ENCODE data around the gene FAM219A. TPM values are rescaled to one million over a fixed set of nuclear protein-coding genes. Genes with fewer than 3 reads are reported as not detected.
A peak's percentile ranks its signal among the peaks of the same experiment; 100 is the strongest.

Gene FAM219A, protein sequence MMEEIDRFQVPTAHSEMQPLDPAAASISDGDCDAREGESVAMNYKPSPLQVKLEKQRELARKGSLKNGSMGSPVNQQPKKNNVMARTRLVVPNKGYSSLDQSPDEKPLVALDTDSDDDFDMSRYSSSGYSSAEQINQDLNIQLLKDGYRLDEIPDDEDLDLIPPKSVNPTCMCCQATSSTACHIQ
- 10 to 100 TPM; 12.3 to 14.6 (median 13.4) TPM for total RNA-seq
- 1 to 10 TPM in 1 of 2 donors, under 1 TPM in 1; 0.67 to 1.3 TPM for polyA plus RNA-seq
- 14.1 reads per million, percentile 43 among the genes with 10 or more reads in this experiment for total RNA-seq

DNA sequence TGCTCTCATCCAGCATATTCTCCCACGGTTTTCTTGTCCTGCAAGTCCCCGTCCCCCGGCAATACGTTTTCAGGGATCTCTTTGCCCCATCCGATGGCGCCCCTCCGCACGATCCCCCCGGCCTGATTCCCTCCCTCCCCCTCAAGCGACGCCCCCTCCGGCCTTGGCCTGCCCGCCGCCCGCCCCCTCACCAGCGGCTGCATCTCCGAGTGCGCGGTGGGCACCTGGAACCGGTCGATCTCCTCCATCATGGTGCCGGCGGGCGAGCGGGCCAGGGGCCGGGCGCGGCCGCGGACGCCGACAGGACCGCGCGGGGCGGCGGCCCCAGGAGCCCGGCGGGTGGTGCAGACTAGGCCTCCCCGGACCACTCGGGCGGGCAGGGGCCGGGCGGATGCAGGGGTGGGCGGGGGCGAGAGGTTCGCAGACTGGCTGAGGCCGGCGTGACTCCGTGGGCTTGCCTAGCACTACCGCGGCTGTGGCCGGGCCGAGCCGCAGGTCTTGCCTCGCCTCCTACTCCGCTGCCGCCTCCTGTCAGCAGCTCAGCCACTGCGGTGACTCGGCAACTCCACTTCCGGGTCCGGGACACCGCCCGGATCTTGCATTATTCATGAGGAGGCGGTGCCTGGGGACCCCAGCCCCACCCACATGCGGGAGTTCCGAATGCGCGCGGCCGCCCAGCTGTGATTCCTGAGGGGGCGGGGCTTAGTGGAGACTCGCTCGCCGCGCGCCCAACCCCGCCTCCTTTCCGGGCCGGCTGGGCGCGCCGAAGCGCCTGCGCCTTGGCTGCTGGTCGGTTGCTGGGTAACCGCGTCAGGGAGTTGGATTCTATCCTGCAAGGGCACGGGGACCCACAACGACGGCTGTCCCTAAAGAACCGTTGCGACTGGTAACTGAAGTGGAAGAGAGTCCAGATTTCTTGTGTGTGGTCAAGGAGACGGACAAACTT, at the start of gene FAM219A, which contains the start of gene DNAI1:
Gene FAM219A (minus strand): TSS at position 558 of the 946 bp plus-strand sequence. CDS start 307 bp downstream, at position 251.
Gene DNAI1 (plus strand): TSS at position 793 of the 946 bp plus-strand sequence. CDS start 201 bp downstream, outside the sequence.
- Histone ChIP-seq H3K9me3 (ENCODE audit: control insufficient read depth in 2 of 3, low read length in 3 of 3) (no peaks in the 10 kb centered on the region), H3K27me3 (ENCODE audit: control insufficient read depth in 2 of 2, insufficient read depth in 2 of 2, low read length in 2 of 2) (no peaks in the 10 kb centered on the region), H3K4me1 (ENCODE audit: control insufficient read depth in 2 of 2, insufficient read depth in 2 of 2, low read length in 2 of 2) (peaks cover 13 to 16% of the 10 kb centered on the region in 2 donors), H3K4me3 (ENCODE audit: low read length) (peak within 1 kb of the TSS; percentile 68), H3K36me3 (ENCODE audit: control insufficient read depth in 2 of 3, insufficient read depth in 3 of 3, low read length in 3 of 3) (no peaks in the 10 kb centered on the region), H3K27ac (ENCODE audit: low read depth, low read length) (peak within 1 kb of the TSS; percentile 41)
- Mint-ChIP-seq H3K9me3 (peaks cover 0 to 1% (median 0%) of the 10 kb centered on the region in 11 donors), H3K36me3 (no peaks in the 10 kb centered on the region), H3K27ac (peak within 1 kb of the TSS; percentile 57 to 93 (median 82)), H3K27me3 (peaks cover 0 to 23% (median 6%) of the 10 kb centered on the region in 5 donors), H3K4me3 (peak within 1 kb of the TSS; percentile 86 to 93 (median 92)), H3K4me1 (peaks cover 28 to 46% (median 38%) of the 10 kb centered on the region in 7 donors)
- intact Hi-C loops (cut with micrococcal nuclease) = loop anchor here (1.0 to 10.0 kb wide), 19 partner anchors 21 to 1906 kb away; partner anchors contain the start of genes KIF24 (in 2 of the 2), NUDT2 (in 2 of the 2), RPP25L (in 2 of the 2) and SIGMAR1 (in 2 of the 2)
- ChIA-PET POLR2A (interaction anchor here (0.6 to 0.9 kb wide), 2 partner anchors 78 to 154 kb away, joined by 3 read pairs; no protein-coding TSS in a partner anchor), CTCF (no interaction called here)
- peak; percentile 97 to 100 (median 99) for DNase-seq
- peak; percentile 98 for ATAC-seq

DNA sequence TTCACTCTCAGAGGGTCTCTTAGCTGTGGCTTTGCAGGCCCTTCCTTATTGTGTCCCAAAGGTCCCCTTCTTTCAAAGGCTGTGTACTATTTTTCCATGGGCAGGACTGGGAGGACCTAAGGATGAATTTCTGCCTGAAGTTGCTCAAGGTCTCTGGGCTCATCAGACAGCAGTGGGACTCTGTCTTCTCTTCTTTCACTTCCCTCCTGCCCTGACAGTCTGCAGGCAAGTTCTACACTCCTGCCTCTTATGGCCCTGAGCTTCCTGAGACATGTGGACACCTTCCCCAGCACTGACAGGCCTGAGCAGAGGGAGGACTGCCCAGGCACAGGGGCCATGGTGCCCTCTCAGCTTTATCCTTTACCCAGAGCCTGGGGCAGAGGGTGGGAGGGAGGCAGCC, 49.6 kb upstream of the FAM219A start:
- H3K4me1 Mint-ChIP-seq = peaks cover 0 to 5% (median 0%) of the 10 kb centered on the region in 7 donors
- Histone ChIP-seq H3K36me3 (ENCODE audit: control insufficient read depth in 2 of 3, insufficient read depth in 3 of 3, low read length in 3 of 3) (no peaks in the 10 kb centered on the region), H3K27me3 (ENCODE audit: control insufficient read depth in 2 of 2, insufficient read depth in 2 of 2, low read length in 2 of 2) (no peaks in the 10 kb centered on the region), H3K4me1 (ENCODE audit: control insufficient read depth in 2 of 2, insufficient read depth in 2 of 2, low read length in 2 of 2) (no peaks in the 10 kb centered on the region), H3K27ac (ENCODE audit: low read depth, low read length) (no peak overlapping the region), H3K9me3 (ENCODE audit: control insufficient read depth in 2 of 3, low read length in 3 of 3) (no peaks in the 10 kb centered on the region), H3K4me3 (ENCODE audit: low read length) (no peak overlapping the region)
- H3K27me3 Mint-ChIP-seq = peaks cover 0 to 4% (median 0%) of the 10 kb centered on the region in 5 donors
- no peaks in the 10 kb centered on the region for H3K9me3 Mint-ChIP-seq
- H3K27ac Mint-ChIP-seq = no peak overlapping the region
- CTCF ChIA-PET = no interaction called here
- intact Hi-C loops (cut with micrococcal nuclease) = no loop called here
- no peak for DNase-seq
- no peak overlapping the region for H3K4me3 Mint-ChIP-seq
- ATAC-seq = no peak
- POLR2A ChIA-PET = no interaction called here
- H3K36me3 Mint-ChIP-seq = no peaks in the 10 kb centered on the region

DNA sequence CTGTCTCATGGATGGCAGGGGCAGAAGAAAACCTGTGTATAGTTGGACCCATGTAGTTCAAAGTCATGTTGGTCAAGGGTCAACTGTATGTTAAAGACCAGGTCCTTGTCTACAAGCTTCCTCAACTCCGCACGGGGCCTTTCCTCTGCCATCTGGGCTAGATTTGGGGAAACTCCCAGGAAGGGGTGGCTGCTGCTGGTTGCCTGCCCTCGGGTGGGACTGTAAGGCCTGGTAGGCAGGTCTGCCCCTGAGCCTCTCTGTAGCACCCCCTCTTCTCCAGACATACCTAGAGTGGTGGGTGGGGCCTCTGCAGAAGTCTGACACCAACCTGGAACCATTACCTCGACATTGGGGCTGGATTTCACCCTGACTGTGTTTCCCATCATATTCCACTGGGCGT, 49.2 kb upstream of the FAM219A start:
- no peaks in the 10 kb centered on the region for H3K4me1 ChIP-seq (ENCODE audit: control insufficient read depth in 2 of 2, insufficient read depth in 2 of 2, low read length in 2 of 2)
- Mint-ChIP-seq H3K27ac (no peak overlapping the region), H3K27me3 (peaks cover 0 to 4% (median 0%) of the 10 kb centered on the region in 5 donors), H3K4me3 (no peak overlapping the region), H3K4me1 (peaks cover 0 to 5% (median 0%) of the 10 kb centered on the region in 7 donors), H3K36me3 (no peaks in the 10 kb centered on the region), H3K9me3 (no peaks in the 10 kb centered on the region)
- ChIA-PET CTCF (no interaction called here), POLR2A (no interaction called here)
- H3K4me3 ChIP-seq (ENCODE audit: low read length) = no peak overlapping the region
- intact Hi-C loops (cut with micrococcal nuclease) = no loop called here
- no peaks in the 10 kb centered on the region for H3K27me3 ChIP-seq (ENCODE audit: control insufficient read depth in 2 of 2, insufficient read depth in 2 of 2, low read length in 2 of 2)
- no peak overlapping the region for H3K27ac ChIP-seq (ENCODE audit: low read depth, low read length)
- H3K9me3 ChIP-seq (ENCODE audit: control insufficient read depth in 2 of 3, low read length in 3 of 3) = no peaks in the 10 kb centered on the region
- H3K36me3 ChIP-seq (ENCODE audit: control insufficient read depth in 2 of 3, insufficient read depth in 3 of 3, low read length in 3 of 3) = no peaks in the 10 kb centered on the region
- ATAC-seq = no peak
- DNase-seq = no peak

DNA sequence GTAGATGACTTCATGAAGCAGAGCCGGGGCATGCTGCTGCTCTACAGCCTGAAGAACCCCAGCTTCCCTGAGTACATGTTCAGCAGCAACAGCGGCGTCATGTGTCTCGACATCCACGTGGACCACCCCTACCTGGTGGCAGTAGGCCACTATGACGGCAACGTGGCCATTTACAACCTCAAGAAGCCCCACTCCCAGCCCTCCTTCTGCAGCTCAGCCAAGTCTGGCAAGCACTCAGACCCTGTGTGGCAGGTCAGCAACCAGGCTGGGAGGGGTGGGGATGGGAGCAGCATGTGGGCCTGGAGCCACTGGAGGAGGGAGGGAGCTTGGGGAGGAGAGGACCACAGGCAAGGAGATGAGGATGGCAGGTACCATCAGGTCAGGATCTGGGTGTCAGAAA, 48.3 kb upstream of the FAM219A start:
- ChIA-PET POLR2A (no interaction called here), CTCF (no interaction called here)
- Histone ChIP-seq H3K9me3 (ENCODE audit: control insufficient read depth in 2 of 3, low read length in 3 of 3) (no peaks in the 10 kb centered on the region), H3K4me3 (ENCODE audit: low read length) (no peak overlapping the region), H3K36me3 (ENCODE audit: control insufficient read depth in 2 of 3, insufficient read depth in 3 of 3, low read length in 3 of 3) (no peaks in the 10 kb centered on the region), H3K27me3 (ENCODE audit: control insufficient read depth in 2 of 2, insufficient read depth in 2 of 2, low read length in 2 of 2) (no peaks in the 10 kb centered on the region), H3K4me1 (ENCODE audit: control insufficient read depth in 2 of 2, insufficient read depth in 2 of 2, low read length in 2 of 2) (no peaks in the 10 kb centered on the region), H3K27ac (ENCODE audit: low read depth, low read length) (no peak overlapping the region)
- H3K9me3 Mint-ChIP-seq = no peaks in the 10 kb centered on the region
- no peak for ATAC-seq
- H3K4me1 Mint-ChIP-seq = peaks cover 0 to 3% (median 0%) of the 10 kb centered on the region in 7 donors
- H3K4me3 Mint-ChIP-seq = no peak overlapping the region
- H3K27ac Mint-ChIP-seq = no peak overlapping the region
- intact Hi-C loops (cut with micrococcal nuclease) = no loop called here
- no peaks in the 10 kb centered on the region for H3K36me3 Mint-ChIP-seq
- no peak for DNase-seq
- H3K27me3 Mint-ChIP-seq = peaks cover 0 to 4% (median 0%) of the 10 kb centered on the region in 5 donors

DNA sequence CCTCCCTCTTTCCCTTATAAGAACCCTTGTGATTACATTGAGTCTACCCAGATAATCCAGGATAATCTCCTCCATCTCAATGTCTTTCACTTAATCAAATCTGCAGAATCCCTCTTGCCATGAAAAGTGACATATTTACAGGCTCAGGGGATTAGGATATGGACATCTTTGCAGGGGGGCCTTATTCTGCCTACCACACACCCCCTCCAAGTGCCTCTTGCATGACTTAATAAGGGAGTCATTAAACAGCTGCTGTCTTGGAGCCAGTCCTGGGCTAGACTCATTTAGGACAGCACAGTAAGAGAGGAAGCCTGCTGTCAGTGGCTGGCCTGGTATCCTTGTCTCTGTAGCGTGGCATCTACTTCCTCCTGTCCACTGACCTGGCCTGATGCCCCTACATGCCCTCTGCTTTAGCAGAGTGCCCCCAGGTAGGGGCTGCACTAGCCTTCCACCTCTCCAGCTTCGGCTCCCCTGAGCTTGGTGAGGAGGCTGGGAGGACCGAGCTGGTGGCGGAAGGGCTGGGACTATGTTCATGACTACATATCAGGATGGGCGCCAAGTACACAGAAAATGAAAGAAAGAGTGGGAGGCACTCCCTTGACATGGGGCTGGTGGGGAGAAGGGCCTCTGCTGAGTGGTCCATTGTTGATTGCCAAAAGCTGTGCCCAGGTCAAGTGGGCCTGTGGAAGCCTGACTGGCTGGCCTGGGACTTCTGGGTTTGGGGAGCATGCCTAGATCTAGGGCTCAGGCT, 47.2 kb upstream of the FAM219A start:
- no peaks in the 10 kb centered on the region for H3K4me1 ChIP-seq (ENCODE audit: control insufficient read depth in 2 of 2, insufficient read depth in 2 of 2, low read length in 2 of 2)
- peaks cover 0 to 4% (median 0%) of the 10 kb centered on the region in 5 donors for H3K27me3 Mint-ChIP-seq
- POLR2A ChIA-PET = interaction anchor here (0.7 kb wide), 1 partner anchor 1955 kb away, joined by 3 read pairs; no protein-coding TSS in a partner anchor
- H3K27ac ChIP-seq (ENCODE audit: low read depth, low read length) = no peak overlapping the region
- no peak for ATAC-seq
- no peaks in the 10 kb centered on the region for H3K36me3 Mint-ChIP-seq
- H3K4me3 ChIP-seq (ENCODE audit: low read length) = no peak overlapping the region
- H3K9me3 ChIP-seq (ENCODE audit: control insufficient read depth in 2 of 3, low read length in 3 of 3) = no peaks in the 10 kb centered on the region
- CTCF ChIA-PET = no interaction called here
- intact Hi-C loops (cut with micrococcal nuclease) = no loop called here
- H3K36me3 ChIP-seq (ENCODE audit: control insufficient read depth in 2 of 3, insufficient read depth in 3 of 3, low read length in 3 of 3) = no peaks in the 10 kb centered on the region
- H3K4me3 Mint-ChIP-seq = no peak overlapping the region
- no peaks in the 10 kb centered on the region for H3K9me3 Mint-ChIP-seq
- no peaks in the 10 kb centered on the region for H3K27me3 ChIP-seq (ENCODE audit: control insufficient read depth in 2 of 2, insufficient read depth in 2 of 2, low read length in 2 of 2)
- DNase-seq = no peak
- H3K27ac Mint-ChIP-seq = no peak overlapping the region
- H3K4me1 Mint-ChIP-seq = peaks cover 0 to 1% (median 0%) of the 10 kb centered on the region in 7 donors

DNA sequence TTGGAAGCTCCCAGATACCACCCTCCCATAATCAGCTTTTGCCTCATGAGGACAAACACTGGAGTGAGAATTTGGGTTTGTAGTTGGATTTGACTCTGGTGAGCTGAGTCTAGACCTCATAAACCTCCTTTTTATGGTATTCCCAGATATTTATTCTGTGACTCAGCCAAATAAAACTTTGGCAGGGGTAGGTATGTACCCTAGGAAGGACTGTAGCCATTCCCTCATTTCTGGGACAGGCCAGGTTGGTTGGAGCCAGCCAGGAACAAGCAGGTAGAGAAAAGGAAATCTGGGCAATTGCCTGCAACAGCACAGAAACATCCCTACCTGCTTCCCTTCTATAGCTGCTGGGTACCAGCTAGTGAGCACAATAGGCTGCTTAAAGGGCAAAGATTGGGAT, 45.0 kb upstream of the FAM219A start:
- no peak for DNase-seq
- Histone ChIP-seq H3K4me1 (ENCODE audit: control insufficient read depth in 2 of 2, insufficient read depth in 2 of 2, low read length in 2 of 2) (no peaks in the 10 kb centered on the region), H3K36me3 (ENCODE audit: control insufficient read depth in 2 of 3, insufficient read depth in 3 of 3, low read length in 3 of 3) (no peaks in the 10 kb centered on the region), H3K27ac (ENCODE audit: low read depth, low read length) (no peak overlapping the region), H3K27me3 (ENCODE audit: control insufficient read depth in 2 of 2, insufficient read depth in 2 of 2, low read length in 2 of 2) (no peaks in the 10 kb centered on the region), H3K9me3 (ENCODE audit: control insufficient read depth in 2 of 3, low read length in 3 of 3) (no peaks in the 10 kb centered on the region), H3K4me3 (ENCODE audit: low read length) (no peak overlapping the region)
- no peaks in the 10 kb centered on the region for H3K9me3 Mint-ChIP-seq
- H3K4me3 Mint-ChIP-seq = no peak overlapping the region
- intact Hi-C loops (cut with micrococcal nuclease) = no loop called here
- no peak for ATAC-seq
- no peak overlapping the region for H3K27ac Mint-ChIP-seq
- POLR2A ChIA-PET = interaction anchor here (0.6 kb wide), 1 partner anchor 171 kb away, joined by 3 read pairs; no protein-coding TSS in a partner anchor
- H3K27me3 Mint-ChIP-seq = peaks cover 0 to 11% (median 0%) of the 10 kb centered on the region in 5 donors
- H3K36me3 Mint-ChIP-seq = no peaks in the 10 kb centered on the region
- CTCF ChIA-PET = interaction anchor here (1.3 to 1.6 kb wide), 2 partner anchors 63 to 100 kb away, joined by 3 to 7 read pairs; no protein-coding TSS in a partner anchor
- peaks cover 0 to 2% (median 0%) of the 10 kb centered on the region in 7 donors for H3K4me1 Mint-ChIP-seq

All from naive thymus-derived CD4-positive, alpha-beta T cell (primary cell).